GM21825 (cell line): ENCODE measurements around the gene SNRPB.

ENCODE experiments used
- ATAC-seq: cut with Tn5 transposase; IDR thresholded peaks from one replicate; pipeline ENCODE4 v1.9.1; 2021; ENCODE audit warnings: mild to moderate bottlenecking, moderate library complexity; ENCODE audit not compliant: unreplicated experiment

SNRPB gene

GRCh38 chr20:2475850-2476741 is 5.5 kb upstream of the SNRPB start:
- no peak for ATAC-seq

- no peak for ATAC-seq
Observed at GRCh38 chr20:2473516-2473915, 2.9 kb upstream of the SNRPB start.

- peak; percentile 30 for ATAC-seq
Observed at GRCh38 chr20:2469991-2470422, 582 bp downstream of the SNRPB start.

- no peak for ATAC-seq
Observed at GRCh38 chr20:2468581-2469407, 1.8 kb downstream of the SNRPB start.

GRCh38 chr20:2467412-2467811 is 3.2 kb downstream of the SNRPB start:
- ATAC-seq: no peak

- no peak for ATAC-seq
Observed at GRCh38 chr20:2465100-2465499, 5.5 kb downstream of the SNRPB start.

- no peak for ATAC-seq
Observed at GRCh38 chr20:2463616-2464365, 6.8 kb downstream of the SNRPB start.

GRCh38 chr20:2462484-2462883 is 8.1 kb downstream of the SNRPB start:
- ATAC-seq: no peak

- no peak for ATAC-seq
Observed at GRCh38 chr20:2460752-2461424, 9.7 kb downstream of the SNRPB start.

GRCh38 chr20:2459981-2460751 is 10.4 kb downstream of the SNRPB start:
- no peak for ATAC-seq

- ATAC-seq: no peak
Observed at GRCh38 chr20:2458919-2459499, 11.6 kb downstream of the SNRPB start.

- no peak for ATAC-seq
Observed at GRCh38 chr20:2455771-2456497, 14.7 kb downstream of the SNRPB start.

- ATAC-seq: no peak
Observed at GRCh38 chr20:2453792-2454191, 16.8 kb downstream of the SNRPB start.

GRCh38 chr20:2451939-2452732 is 18.5 kb downstream of the SNRPB start:
- no peak for ATAC-seq

- ATAC-seq: no peak
Observed at GRCh38 chr20:2451422-2451821, 19.2 kb downstream of the SNRPB start.

- no peak for ATAC-seq
Observed at GRCh38 chr20:2449386-2449785, 21.2 kb downstream of the SNRPB start.

- no peak for ATAC-seq
Observed at GRCh38 chr20:2446845-2447244, 23.7 kb downstream of the SNRPB start.

- ATAC-seq: no peak
Observed at GRCh38 chr20:2431185-2431584, 39.4 kb downstream of the SNRPB start.
